ENCODE data around the gene CAPZA1.

GRCh38 chr1:112626193-112626592 lies 6.6 kb downstream of the CAPZA1 start:
- TF ChIP-seq POLR2AphosphoS5 (IDR thresholded peaks at IDR 0.05) (no peak), CTCF (IDR thresholded peaks at IDR 0.05) (no peak), POLR2A (IDR thresholded peaks at IDR 0.05) (no peak)

Data from gastroesophageal sphincter (tissue), 3 donors.